Gastrocnemius medialis (tissue), 4 donors: ENCODE data around the gene THSD4.

Experiments used
- POLR2A ChIP-seq, 2 donors: fragments of 450-650 bp; IDR thresholded peaks; one replicate each; pipeline ENCODE4 v1.6.1; 2017; ENCODE audit warnings: antibody characterized with exemption in 2 of 2, mild to moderate bottlenecking in 2 of 2, moderate library complexity in 2 of 2
- TF ChIP-seq, protein P1 (sequence below), 5 experiments: fragments of 450-650 bp in 3 of 5; fragments of 200-600 bp in 2 of 5; sonication (generic) in 2 of 5; IDR thresholded peaks in 4 of 5; conservative IDR thresholded peaks in 1 of 5; 1 replicate in 4 of 5; 2 replicates in 1 of 5; pipeline ENCODE4 v1.5.1; 2016 to 2019; ENCODE audit warnings: antibody characterized with exemption in 5 of 5, mild to moderate bottlenecking in 3 of 5, moderate library complexity in 3 of 5

DNA sequence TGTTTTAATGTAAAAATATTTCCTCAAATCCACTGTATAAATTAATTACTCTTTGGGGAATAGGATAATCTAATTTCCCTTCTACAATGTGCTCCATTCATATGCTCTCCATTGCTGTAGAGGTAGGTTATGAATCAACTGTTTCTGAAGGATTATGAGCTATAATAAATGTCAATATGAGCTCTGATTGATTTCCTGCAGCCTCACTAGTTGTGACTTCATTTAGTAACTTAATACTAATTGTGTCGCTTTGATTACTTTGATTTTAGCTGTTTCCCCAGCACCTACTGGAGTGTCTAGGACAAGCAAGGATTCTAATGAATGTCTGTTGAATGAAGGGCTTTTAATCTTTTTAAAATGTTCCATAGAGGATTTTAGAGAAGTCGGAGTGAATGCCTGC is 458.3 kb downstream of the THSD4 start:
- TF ChIP-seq, protein P1, sequence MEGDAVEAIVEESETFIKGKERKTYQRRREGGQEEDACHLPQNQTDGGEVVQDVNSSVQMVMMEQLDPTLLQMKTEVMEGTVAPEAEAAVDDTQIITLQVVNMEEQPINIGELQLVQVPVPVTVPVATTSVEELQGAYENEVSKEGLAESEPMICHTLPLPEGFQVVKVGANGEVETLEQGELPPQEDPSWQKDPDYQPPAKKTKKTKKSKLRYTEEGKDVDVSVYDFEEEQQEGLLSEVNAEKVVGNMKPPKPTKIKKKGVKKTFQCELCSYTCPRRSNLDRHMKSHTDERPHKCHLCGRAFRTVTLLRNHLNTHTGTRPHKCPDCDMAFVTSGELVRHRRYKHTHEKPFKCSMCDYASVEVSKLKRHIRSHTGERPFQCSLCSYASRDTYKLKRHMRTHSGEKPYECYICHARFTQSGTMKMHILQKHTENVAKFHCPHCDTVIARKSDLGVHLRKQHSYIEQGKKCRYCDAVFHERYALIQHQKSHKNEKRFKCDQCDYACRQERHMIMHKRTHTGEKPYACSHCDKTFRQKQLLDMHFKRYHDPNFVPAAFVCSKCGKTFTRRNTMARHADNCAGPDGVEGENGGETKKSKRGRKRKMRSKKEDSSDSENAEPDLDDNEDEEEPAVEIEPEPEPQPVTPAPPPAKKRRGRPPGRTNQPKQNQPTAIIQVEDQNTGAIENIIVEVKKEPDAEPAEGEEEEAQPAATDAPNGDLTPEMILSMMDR (IDR thresholded peaks at IDR 0.05 in 4 of 5, conservative IDR thresholded peaks at IDR 0.05 in 1 of 5) = no peak
- TF ChIP-seq POLR2A (IDR thresholded peaks at IDR 0.05) = no peak
